DND-41 (cell line): ENCODE results near the gene MFSD11.

ENCODE experiments used
- ATAC-seq: fragments of 200-7000 bp; cut with Tn5 transposase; 3 replicates; pipeline ENCODE4 v1.9.1; 2021; ENCODE audit warnings: low read depth; ENCODE audit not compliant: insufficient read depth
- DNase-seq: peaks from one replicate; pipeline ENCODE4 v3.0.0-alpha.2; 2020
- H2AFZ ChIP-seq: 2 replicates; pipeline ENCODE4 v1.6.0; 2012; ENCODE audit warnings: low read depth, low read length
- H3K27ac ChIP-seq: 2 replicates; pipeline ENCODE4 v1.5.1; 2012; ENCODE audit warnings: low read length, inconsistent platforms
- H3K27me3 ChIP-seq: fragments of 200-600 bp; sonication (generic); 2 replicates; pipeline ENCODE4 v1.6.0; 2012; ENCODE audit warnings: low read length, mild to moderate bottlenecking, inconsistent platforms; ENCODE audit not compliant: insufficient read depth, poor library complexity
- H3K36me3 ChIP-seq: 2 replicates; pipeline ENCODE4 v1.5.1; 2012; ENCODE audit warnings: low read length, inconsistent platforms; ENCODE audit not compliant: insufficient read depth
- H3K4me1 ChIP-seq: 2 replicates; pipeline ENCODE4 v1.5.1; 2012; ENCODE audit warnings: mild to moderate bottlenecking, low read length; ENCODE audit not compliant: insufficient read depth
- H3K4me2 ChIP-seq: 2 replicates; pipeline ENCODE4 v1.6.0; 2012; ENCODE audit warnings: mild to moderate bottlenecking, moderate library complexity, low read length, inconsistent platforms; ENCODE audit not compliant: insufficient read depth
- H3K4me3 ChIP-seq, 2 experiments: fragments of 200-600 bp in 1 of 2; shearing (Covaris generic) in 1 of 2; 2 replicates each; pipeline ENCODE4 v1.5.1; 2012 to 2016; ENCODE audit warnings: inconsistent platforms in 2 of 2, low read length in 2 of 2, mild to moderate bottlenecking in 2 of 2, low read depth in 1 of 2, moderate library complexity in 1 of 2
- H3K79me2 ChIP-seq: 2 replicates; pipeline ENCODE4 v1.6.0; 2012; ENCODE audit warnings: low read length, inconsistent platforms; ENCODE audit not compliant: insufficient read depth
- H3K9ac ChIP-seq: 2 replicates; pipeline ENCODE4 v1.6.0; 2012; ENCODE audit warnings: low read depth, mild to moderate bottlenecking, inconsistent platforms, low read length, moderate library complexity
- H3K9me3 ChIP-seq: 2 replicates; pipeline ENCODE4 v1.5.1; 2012; ENCODE audit warnings: low read length, moderate library complexity, mild to moderate bottlenecking, inconsistent platforms; ENCODE audit not compliant: insufficient read depth, severe bottlenecking
- H4K20me1 ChIP-seq: 2 replicates; pipeline ENCODE4 v1.6.0; 2012; ENCODE audit warnings: low read length; ENCODE audit not compliant: insufficient read depth
- CTCF ChIP-seq: IDR thresholded peaks from 2 replicates; pipeline ENCODE4 v1.5.1; 2012; ENCODE audit warnings: borderline replicate concordance, low read length, moderate library complexity, mild to moderate bottlenecking; ENCODE audit not compliant: poor library complexity, severe bottlenecking; ENCODE audit errors: extremely low read depth
- EZH2 ChIP-seq: IDR thresholded peaks from 3 replicates; pipeline ENCODE4 v1.6.1; 2012; ENCODE audit warnings: borderline replicate concordance, low read depth, mild to moderate bottlenecking, moderate library complexity, low read length, inconsistent platforms; ENCODE audit not compliant: severe bottlenecking

The MFSD11 gene

GRCh38 chr17:76822184-76822778 is 84.4 kb downstream of the MFSD11 start:
- Histone ChIP-seq H3K27ac (no peak overlapping the region), H4K20me1 (no peaks in the 10 kb centered on the region), H3K27me3 (no peaks in the 10 kb centered on the region), H3K79me2 (no peaks in the 10 kb centered on the region), H3K36me3 (no peaks in the 10 kb centered on the region), H3K4me3 (no peak overlapping the region), H3K4me2 (no peak overlapping the region), H3K4me1 (peaks cover 12% of the 10 kb centered on the region), H2AFZ (no peak overlapping the region), H3K9me3 (no peaks in the 10 kb centered on the region), H3K9ac (no peak overlapping the region)
- no peak for DNase-seq
- no peak for ATAC-seq
- no peak for TF ChIP-seq EZH2
- TF ChIP-seq CTCF, result no peak

- Histone ChIP-seq H3K27me3 (no peaks in the 10 kb centered on the region), H3K4me1 (peaks cover 12% of the 10 kb centered on the region), H3K4me2 (no peak overlapping the region), H3K36me3 (no peaks in the 10 kb centered on the region), H2AFZ (no peak overlapping the region), H3K27ac (no peak overlapping the region), H3K9ac (no peak overlapping the region), H3K79me2 (no peaks in the 10 kb centered on the region), H3K9me3 (no peaks in the 10 kb centered on the region), H4K20me1 (no peaks in the 10 kb centered on the region), H3K4me3 (no peak overlapping the region)
- no peak for DNase-seq
- ATAC-seq, result no peak
- no peak for TF ChIP-seq EZH2
- no peak for TF ChIP-seq CTCF
Measured at GRCh38 chr17:76824093-76824492, 86.2 kb downstream of the MFSD11 start.

GRCh38 chr17:76826330-76827068 is 88.6 kb downstream of the MFSD11 start:
- ATAC-seq (no peak), DNase-seq (no peak)
- no peak overlapping the region for H3K4me2 ChIP-seq
- H3K9ac ChIP-seq, result no peak overlapping the region
- no peaks in the 10 kb centered on the region for H3K4me1 ChIP-seq
- no peaks in the 10 kb centered on the region for H3K79me2 ChIP-seq
- no peak overlapping the region for H2AFZ ChIP-seq
- no peak for TF ChIP-seq EZH2
- TF ChIP-seq CTCF, result no peak
- no peaks in the 10 kb centered on the region for H4K20me1 ChIP-seq
- no peaks in the 10 kb centered on the region for H3K9me3 ChIP-seq
- H3K4me3 ChIP-seq, result no peak overlapping the region
- no peaks in the 10 kb centered on the region for H3K27me3 ChIP-seq
- H3K36me3 ChIP-seq, result no peaks in the 10 kb centered on the region
- no peak overlapping the region for H3K27ac ChIP-seq
